Left lung (tissue), 10 donors: ENCODE results near the gene ECI2. TPM values are rescaled to one million over a fixed set of nuclear protein-coding genes. Genes with fewer than 3 reads are reported as not detected.

ENCODE experiments used
- ATAC-seq: fragments of 200-7000 bp; cut with Tn5 transposase; one replicate; pipeline ENCODE4 v1.9.1; 2020; ENCODE audit warnings: moderate library complexity
- DNase-seq, 4 donors: peaks; one replicate each; pipeline ENCODE4 v3.0.0-alpha.2; 2013 to 2020
- H3K27ac ChIP-seq, 2 donors: fragments of 200-600 bp; sonication (generic) in 1 of 2; one replicate each; pipeline versions ENCODE4 v1.5.0 to v1.8.0; 2020 to 2021
- H3K27me3 ChIP-seq, 2 donors: fragments of 200-600 bp; sonication (generic) in 1 of 2; one replicate each; pipeline versions ENCODE4 v1.5.0 to v1.8.0; 2020 to 2021
- H3K36me3 ChIP-seq, 2 donors: fragments of 200-600 bp; sonication (generic) in 1 of 2; one replicate each; pipeline versions ENCODE4 v1.5.0 to v1.8.0; 2020 to 2021
- H3K4me1 ChIP-seq, 2 donors: fragments of 200-600 bp; one replicate each; pipeline ENCODE4 v1.8.0; 2021
- H3K4me3 ChIP-seq, 2 donors: fragments of 200-600 bp; sonication (generic) in 1 of 2; one replicate each; pipeline versions ENCODE4 v1.5.0 to v1.8.0; 2020 to 2021; ENCODE audit warnings: mild to moderate bottlenecking in 1 of 2
- H3K9me3 ChIP-seq, 2 donors: fragments of 200-600 bp; sonication (generic) in 1 of 2; one replicate each; pipeline versions ENCODE4 v1.5.0 to v1.8.0; 2020 to 2021
- intact Hi-C, 2 donors: fragments of 100-400 bp; cut with DNase I; formaldehyde crosslinking; loops; one replicate each; pipeline versions ENCODE4 v1.11.2 to v1.14.2; 2022
- polyA plus RNA-seq, 6 donors: library from polyadenylated mRNA; unstranded; fragments of 120-200 nt; gene quantifications; one replicate each; pipeline ENCODE4 v1.2.1, GENCODE V29; 2013; ENCODE audit not compliant: insufficient read length in 6 of 6
- total RNA-seq, 2 donors: library from RNA; stranded (reverse); fragmentation: NEBNext Ultra II Directional; extraction: Animal tissue kit (Norgen Biotek cat#: 25700); gene quantifications; one replicate each; pipeline ENCODE4 v1.2.1, GENCODE V29; 2021
- TF ChIP-seq, protein P1 (sequence below), 2 donors: fragments of 200-600 bp; sonication (generic) in 1 of 2; IDR thresholded peaks; one replicate each; pipeline versions ENCODE4 v1.5.0 to v1.8.0; 2021; ENCODE audit warnings: antibody characterized with exemption in 2 of 2
- donor health status: DM: no; HTN: yes; CAD: no.
- donor health status: DM: no; HTN: no; CAD: no.

ECI2 gene
- total and polyA plus RNA-seq, 8 donors: 34.4 to 86.5 (median 73.9) TPM

DNA sequence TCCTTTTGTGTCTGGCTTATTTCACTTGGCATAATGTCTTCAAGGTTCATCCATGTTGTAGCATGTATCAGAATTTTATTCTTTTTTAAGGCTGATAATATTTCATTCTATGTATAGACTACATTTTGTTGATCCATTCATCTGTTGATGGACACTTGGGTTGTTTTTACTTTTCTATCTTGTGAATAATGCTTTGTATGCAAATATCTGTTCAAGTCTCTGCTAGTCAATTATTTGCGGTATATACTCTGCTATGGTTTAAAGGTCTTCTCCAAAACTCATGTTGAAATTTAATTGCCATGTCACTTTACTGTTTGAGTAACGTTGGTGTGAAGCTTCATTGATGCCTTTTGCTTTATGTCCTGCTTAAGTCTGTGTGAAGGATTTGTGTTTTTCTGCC, 27.5 kb downstream of the ECI2 start:
- H3K4me1 ChIP-seq: no peaks in the 10 kb centered on the region
- no peak overlapping the region for H3K27ac ChIP-seq
- DNase-seq: no peak
- ATAC-seq: no peak
- no peak overlapping the region for H3K4me3 ChIP-seq
- H3K36me3 ChIP-seq: no peaks in the 10 kb centered on the region
- peaks cover 0 to 10% of the 10 kb centered on the region in 2 donors for H3K9me3 ChIP-seq
- intact Hi-C loops: no loop called here
- TF ChIP-seq, protein P1, sequence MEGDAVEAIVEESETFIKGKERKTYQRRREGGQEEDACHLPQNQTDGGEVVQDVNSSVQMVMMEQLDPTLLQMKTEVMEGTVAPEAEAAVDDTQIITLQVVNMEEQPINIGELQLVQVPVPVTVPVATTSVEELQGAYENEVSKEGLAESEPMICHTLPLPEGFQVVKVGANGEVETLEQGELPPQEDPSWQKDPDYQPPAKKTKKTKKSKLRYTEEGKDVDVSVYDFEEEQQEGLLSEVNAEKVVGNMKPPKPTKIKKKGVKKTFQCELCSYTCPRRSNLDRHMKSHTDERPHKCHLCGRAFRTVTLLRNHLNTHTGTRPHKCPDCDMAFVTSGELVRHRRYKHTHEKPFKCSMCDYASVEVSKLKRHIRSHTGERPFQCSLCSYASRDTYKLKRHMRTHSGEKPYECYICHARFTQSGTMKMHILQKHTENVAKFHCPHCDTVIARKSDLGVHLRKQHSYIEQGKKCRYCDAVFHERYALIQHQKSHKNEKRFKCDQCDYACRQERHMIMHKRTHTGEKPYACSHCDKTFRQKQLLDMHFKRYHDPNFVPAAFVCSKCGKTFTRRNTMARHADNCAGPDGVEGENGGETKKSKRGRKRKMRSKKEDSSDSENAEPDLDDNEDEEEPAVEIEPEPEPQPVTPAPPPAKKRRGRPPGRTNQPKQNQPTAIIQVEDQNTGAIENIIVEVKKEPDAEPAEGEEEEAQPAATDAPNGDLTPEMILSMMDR (IDR thresholded peaks at IDR 0.05): no peak
- no peaks in the 10 kb centered on the region for H3K27me3 ChIP-seq

DNA sequence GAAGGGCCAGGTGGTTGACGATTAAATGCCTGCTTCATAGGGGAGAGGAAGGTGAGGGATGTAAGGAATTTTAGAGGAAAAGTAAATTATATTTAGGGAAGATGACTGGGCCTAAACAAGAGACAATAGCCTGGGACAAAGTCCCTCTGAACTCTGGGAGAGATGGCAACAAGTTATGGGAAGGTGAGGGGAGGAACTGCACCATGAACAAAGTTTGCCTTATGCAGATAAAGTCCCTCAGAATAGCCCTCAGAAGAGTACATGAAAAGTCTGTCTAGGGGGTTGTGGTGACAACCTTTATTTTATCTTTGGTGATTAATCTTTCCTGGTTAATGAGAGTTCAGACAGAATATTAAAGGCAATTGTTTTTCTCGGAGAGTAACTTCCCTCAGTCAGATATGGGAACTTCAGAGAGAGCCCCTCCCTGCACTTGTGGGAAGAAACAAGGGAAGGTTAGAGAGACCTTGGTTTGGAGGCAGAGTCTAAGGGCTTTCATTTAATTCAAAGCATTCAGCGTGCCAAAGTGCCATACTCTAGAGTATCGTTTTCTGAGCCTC, 29.3 kb downstream of the ECI2 start:
- Histone ChIP-seq H3K4me1 (no peaks in the 10 kb centered on the region), H3K27me3 (no peaks in the 10 kb centered on the region), H3K4me3 (no peak overlapping the region), H3K27ac (no peak overlapping the region), H3K9me3 (no peaks in the 10 kb centered on the region), H3K36me3 (no peaks in the 10 kb centered on the region)
- TF ChIP-seq, protein P1 (IDR thresholded peaks at IDR 0.05): no peak
- ATAC-seq (no peak), DNase-seq (no peak)
- intact Hi-C loops: no loop called here

DNA sequence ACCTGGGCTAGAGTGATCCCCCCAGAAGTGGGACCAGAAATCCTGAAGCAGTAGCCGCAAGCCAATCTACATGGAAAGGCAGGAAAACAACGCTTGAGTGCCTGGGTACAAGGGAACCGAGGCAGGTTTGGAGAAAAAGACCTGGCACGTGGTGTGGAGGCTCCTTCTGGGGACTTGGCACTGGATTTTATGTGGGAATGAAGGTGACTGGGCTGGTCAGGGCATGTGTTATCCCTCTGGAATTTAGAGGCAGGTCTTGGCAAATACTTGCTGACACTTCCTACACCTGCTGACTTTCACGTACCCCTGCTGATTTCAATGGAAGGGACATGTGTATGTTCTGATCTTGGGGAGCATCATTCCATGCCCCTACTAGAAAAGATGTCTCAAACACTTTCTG, 31.4 kb downstream of the ECI2 start:
- H3K4me3 ChIP-seq: no peak overlapping the region
- H3K36me3 ChIP-seq: no peaks in the 10 kb centered on the region
- H3K27ac ChIP-seq: no peak overlapping the region
- peak; percentile 54 for ATAC-seq
- no peaks in the 10 kb centered on the region for H3K9me3 ChIP-seq
- no peaks in the 10 kb centered on the region for H3K27me3 ChIP-seq
- intact Hi-C loops: no loop called here
- no peak for DNase-seq
- TF ChIP-seq, protein P1 (IDR thresholded peaks at IDR 0.05): no peak
- H3K4me1 ChIP-seq: no peaks in the 10 kb centered on the region

DNA sequence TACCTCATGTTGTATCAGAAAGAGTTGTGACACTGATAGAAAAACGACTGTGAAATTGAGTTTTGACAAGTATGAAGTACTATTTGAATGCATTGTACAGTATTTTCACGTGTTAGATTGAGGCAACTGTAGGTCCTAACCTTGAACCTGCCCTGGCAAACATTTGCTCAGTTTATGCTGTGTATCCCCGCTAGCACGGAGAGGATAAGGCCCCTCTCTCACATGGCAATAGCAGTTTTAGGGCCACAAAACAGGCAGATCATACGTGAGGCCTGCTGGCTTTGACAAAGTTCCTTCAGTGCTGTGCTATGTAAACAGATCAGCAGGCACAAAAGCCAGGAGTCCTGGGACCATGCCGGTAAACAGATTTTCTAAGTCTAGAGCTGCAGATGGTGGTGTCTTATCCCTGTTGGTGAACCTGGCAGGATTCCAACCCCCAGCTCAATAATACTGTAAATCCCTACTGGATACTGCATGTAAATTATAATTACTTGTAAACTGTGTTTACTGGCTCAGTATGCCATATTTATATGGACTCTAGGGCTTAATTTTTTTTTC, 32.6 kb downstream of the ECI2 start:
- Histone ChIP-seq H3K27ac (no peak overlapping the region), H3K4me1 (no peaks in the 10 kb centered on the region), H3K36me3 (no peaks in the 10 kb centered on the region), H3K4me3 (no peak overlapping the region), H3K9me3 (no peaks in the 10 kb centered on the region), H3K27me3 (no peaks in the 10 kb centered on the region)
- intact Hi-C loops: no loop called here
- no peak for DNase-seq
- ATAC-seq: no peak
- TF ChIP-seq, protein P1 (IDR thresholded peaks at IDR 0.05): no peak

DNA sequence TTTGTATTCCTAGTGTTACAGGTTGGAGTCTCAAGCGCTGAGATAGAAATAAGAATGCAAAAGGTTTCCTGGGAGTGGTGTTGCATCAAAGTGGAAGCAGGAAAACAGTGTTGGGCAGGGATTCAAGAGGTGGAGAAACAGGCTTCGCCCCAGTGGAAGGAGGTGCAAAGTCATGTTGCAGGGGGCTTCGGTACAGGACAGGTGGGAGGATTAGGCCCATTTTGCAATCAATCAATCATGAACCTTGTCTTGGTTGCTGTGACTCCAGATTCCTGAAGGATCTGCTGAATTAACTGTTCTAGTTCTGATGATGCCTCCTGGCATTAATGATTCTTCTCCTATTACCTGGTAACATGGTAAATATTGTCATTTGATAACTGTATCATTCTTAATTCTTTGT, 34.1 kb downstream of the ECI2 start:
- no peak for DNase-seq
- no peaks in the 10 kb centered on the region for H3K9me3 ChIP-seq
- intact Hi-C loops: no loop called here
- H3K36me3 ChIP-seq: no peaks in the 10 kb centered on the region
- no peaks in the 10 kb centered on the region for H3K4me1 ChIP-seq
- H3K27me3 ChIP-seq: no peaks in the 10 kb centered on the region
- TF ChIP-seq, protein P1 (IDR thresholded peaks at IDR 0.05): no peak
- H3K27ac ChIP-seq: no peak overlapping the region
- no peak for ATAC-seq
- no peak overlapping the region for H3K4me3 ChIP-seq
